Vagina (tissue), 2 donors: Measurements from ENCODE around the gene KIAA0232. TPM values are rescaled to one million over a fixed set of nuclear protein-coding genes. Genes with fewer than 3 reads are reported as not detected.

Experiments
- DNase-seq, 2 donors: peaks; one replicate each; pipeline ENCODE4 v3.0.0-alpha.2; 2017; ENCODE audit errors: extremely low spot score in 2 of 2
- H3K27ac ChIP-seq: fragments of 200-600 bp; sonication (generic); one replicate; pipeline ENCODE4 v1.5.1; 2019
- H3K27me3 ChIP-seq: fragments of 200-600 bp; sonication (generic); one replicate; pipeline ENCODE4 v1.5.1; 2019
- H3K36me3 ChIP-seq, 2 donors: fragments of 200-600 bp; sonication (generic); one replicate each; pipeline ENCODE4 v1.5.1; 2017 to 2019
- H3K4me1 ChIP-seq: fragments of 200-600 bp; sonication (generic); one replicate; pipeline ENCODE4 v1.5.1; 2019
- H3K4me3 ChIP-seq, 2 donors: fragments of 200-600 bp; sonication (generic); 1 replicate in 1 of 2; 2 replicates in 1 of 2; pipeline ENCODE4 v1.5.1; 2016 to 2019
- H3K9me3 ChIP-seq: fragments of 200-600 bp; sonication (generic); one replicate; pipeline ENCODE4 v1.5.1; 2019
- POLR2A ChIP-seq, 2 donors: fragments of 450-650 bp; IDR thresholded peaks; one replicate each; pipeline ENCODE4 v1.6.1; 2017; ENCODE audit warnings: antibody characterized with exemption in 2 of 2, mild to moderate bottlenecking in 2 of 2, moderate library complexity in 2 of 2
- POLR2AphosphoS5 ChIP-seq, 2 donors: sonication (generic); formaldehyde crosslinking; IDR thresholded peaks; one replicate each; pipeline ENCODE4 v1.9.0; 2017; ENCODE audit warnings: antibody characterized with exemption in 2 of 2, mild to moderate bottlenecking in 2 of 2, low read depth in 1 of 2; ENCODE audit not compliant: insufficient read depth in 1 of 2
- intact Hi-C: fragments of 100-400 bp; cut with DNase I; formaldehyde crosslinking; loops from one replicate; pipeline ENCODE4 v1.15.1; 2023
- total RNA-seq: library from RNA; depleted of rRNA; stranded (reverse); fragments of >200 nt; gene quantifications from one replicate; pipeline ENCODE4 v1.2.3, GENCODE V29; 2016
- TF ChIP-seq, protein P1 (sequence below), 3 experiments: fragments of 450-650 bp in 2 of 3; fragments of 200-600 bp in 1 of 3; sonication (generic) in 1 of 3; IDR thresholded peaks; one replicate each; pipeline ENCODE4 v1.5.1; 2017 to 2019; ENCODE audit warnings: antibody characterized with exemption in 3 of 3, mild to moderate bottlenecking in 2 of 3, moderate library complexity in 2 of 3

Gene KIAA0232
- total RNA-seq, 1 donor from 2014 or later: 29.0 TPM

DNA sequence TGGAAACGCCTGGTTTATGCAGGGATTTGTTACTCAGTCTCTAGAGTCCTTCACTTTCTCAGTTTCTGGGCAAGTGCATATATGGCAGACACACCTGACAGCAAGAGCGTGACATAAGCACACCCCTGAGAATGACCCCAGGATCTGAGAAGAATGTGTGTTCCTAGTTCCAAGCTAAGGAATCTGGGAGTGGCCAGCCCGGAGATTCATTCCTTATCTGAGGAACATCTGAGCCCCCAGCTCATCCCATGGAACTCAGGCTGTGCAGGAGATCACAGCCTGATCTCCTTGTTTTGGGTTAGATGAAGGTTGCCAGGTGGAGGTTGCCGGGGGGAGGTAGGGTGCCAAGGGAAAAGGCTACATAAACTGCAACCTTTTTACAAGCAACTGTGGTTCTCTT is 23.8 kb upstream of the KIAA0232 start:
- Histone ChIP-seq H3K27ac (no peak overlapping the region), H3K4me3 (no peak overlapping the region), H3K4me1 (no peaks in the 10 kb centered on the region), H3K27me3 (no peaks in the 10 kb centered on the region), H3K9me3 (no peaks in the 10 kb centered on the region), H3K36me3 (no peaks in the 10 kb centered on the region)
- DNase-seq: no peak
- intact Hi-C loops: no loop called here
- no peak for TF ChIP-seq POLR2AphosphoS5 (IDR thresholded peaks at IDR 0.05; ENCODE audit: insufficient read depth in 1 of 2, low read depth in 1 of 2)
- TF ChIP-seq, protein P1, sequence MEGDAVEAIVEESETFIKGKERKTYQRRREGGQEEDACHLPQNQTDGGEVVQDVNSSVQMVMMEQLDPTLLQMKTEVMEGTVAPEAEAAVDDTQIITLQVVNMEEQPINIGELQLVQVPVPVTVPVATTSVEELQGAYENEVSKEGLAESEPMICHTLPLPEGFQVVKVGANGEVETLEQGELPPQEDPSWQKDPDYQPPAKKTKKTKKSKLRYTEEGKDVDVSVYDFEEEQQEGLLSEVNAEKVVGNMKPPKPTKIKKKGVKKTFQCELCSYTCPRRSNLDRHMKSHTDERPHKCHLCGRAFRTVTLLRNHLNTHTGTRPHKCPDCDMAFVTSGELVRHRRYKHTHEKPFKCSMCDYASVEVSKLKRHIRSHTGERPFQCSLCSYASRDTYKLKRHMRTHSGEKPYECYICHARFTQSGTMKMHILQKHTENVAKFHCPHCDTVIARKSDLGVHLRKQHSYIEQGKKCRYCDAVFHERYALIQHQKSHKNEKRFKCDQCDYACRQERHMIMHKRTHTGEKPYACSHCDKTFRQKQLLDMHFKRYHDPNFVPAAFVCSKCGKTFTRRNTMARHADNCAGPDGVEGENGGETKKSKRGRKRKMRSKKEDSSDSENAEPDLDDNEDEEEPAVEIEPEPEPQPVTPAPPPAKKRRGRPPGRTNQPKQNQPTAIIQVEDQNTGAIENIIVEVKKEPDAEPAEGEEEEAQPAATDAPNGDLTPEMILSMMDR (IDR thresholded peaks at IDR 0.05): no peak
- no peak for TF ChIP-seq POLR2A (IDR thresholded peaks at IDR 0.05)

DNA sequence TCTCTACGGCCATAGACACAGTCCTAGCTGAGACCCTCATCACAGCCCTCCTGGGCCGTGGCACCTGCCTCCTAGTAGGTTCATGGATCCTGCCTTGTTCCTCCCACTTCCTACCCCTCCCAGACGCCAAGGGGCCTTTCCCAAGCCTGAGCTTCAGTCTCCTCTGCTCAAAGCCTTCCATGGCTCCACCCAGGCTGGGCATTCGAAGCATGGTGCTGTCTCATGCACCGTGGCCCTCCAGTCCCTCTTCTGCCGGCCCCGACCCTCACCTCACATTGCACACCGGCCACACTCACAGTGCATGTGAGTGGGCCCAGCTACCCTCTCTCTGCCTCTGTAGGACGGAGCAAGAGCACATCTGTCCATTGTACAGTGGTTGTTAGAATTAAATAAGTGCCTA is 21.7 kb upstream of the KIAA0232 start:
- no peaks in the 10 kb centered on the region for H3K27me3 ChIP-seq
- no peaks in the 10 kb centered on the region for H3K9me3 ChIP-seq
- no peak for DNase-seq
- TF ChIP-seq POLR2A (IDR thresholded peaks at IDR 0.05): no peak
- TF ChIP-seq, protein P1 (IDR thresholded peaks at IDR 0.05): no peak
- no peak for TF ChIP-seq POLR2AphosphoS5 (IDR thresholded peaks at IDR 0.05; ENCODE audit: insufficient read depth in 1 of 2, low read depth in 1 of 2)
- intact Hi-C loops: no loop called here
- no peak overlapping the region for H3K4me3 ChIP-seq
- H3K4me1 ChIP-seq: no peaks in the 10 kb centered on the region
- H3K36me3 ChIP-seq: no peaks in the 10 kb centered on the region
- H3K27ac ChIP-seq: no peak overlapping the region

DNA sequence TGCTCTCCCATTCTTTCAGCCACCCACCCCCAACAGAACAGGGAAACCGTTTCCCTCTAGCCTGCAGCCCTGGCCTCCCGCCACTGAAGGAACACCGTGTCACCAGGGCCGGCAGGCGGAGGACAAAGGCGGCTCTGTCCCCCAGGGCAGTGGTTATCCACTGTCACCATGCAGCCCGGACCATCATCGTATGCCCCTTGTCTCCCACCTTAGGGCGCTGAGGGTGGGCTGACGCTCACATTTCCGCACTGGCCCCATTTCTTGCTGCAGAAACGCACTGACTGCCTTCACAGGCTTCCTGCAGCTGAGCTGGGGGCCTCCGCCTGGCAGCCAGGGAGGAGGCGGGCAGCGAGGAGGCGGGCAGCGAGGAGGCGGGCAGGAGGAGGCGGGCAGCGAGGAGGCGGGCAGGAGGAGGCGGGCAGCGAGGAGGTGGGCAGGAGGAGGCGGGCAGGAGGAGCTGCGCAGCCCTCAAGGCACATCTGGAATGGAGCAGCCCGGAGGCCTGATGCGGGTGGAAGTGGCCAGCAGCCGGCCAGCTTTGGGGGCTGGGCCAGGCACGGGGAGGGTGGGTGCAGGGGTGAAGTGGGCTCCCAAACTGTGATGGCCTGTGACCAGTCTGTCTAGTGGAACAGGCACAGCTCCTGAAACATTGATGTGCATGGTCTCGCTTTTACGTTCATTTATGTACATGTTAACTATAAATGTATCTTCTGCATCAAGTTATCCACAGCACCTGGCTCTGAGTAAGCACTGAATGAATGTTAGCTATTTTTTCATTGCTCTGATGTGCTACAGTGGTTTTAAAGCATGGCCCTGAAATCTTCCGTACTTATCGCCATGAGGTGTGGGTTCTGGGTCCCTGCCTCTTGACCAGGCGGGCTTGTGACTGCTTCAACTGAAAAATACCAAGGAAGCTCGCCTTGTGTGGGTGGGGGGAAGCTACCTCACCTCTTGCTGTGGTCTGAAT is 20.6 kb upstream of the KIAA0232 start:
- Histone ChIP-seq H3K27ac (no peak overlapping the region), H3K9me3 (no peaks in the 10 kb centered on the region), H3K27me3 (no peaks in the 10 kb centered on the region), H3K36me3 (no peaks in the 10 kb centered on the region), H3K4me3 (no peak overlapping the region), H3K4me1 (no peaks in the 10 kb centered on the region)
- TF ChIP-seq, protein P1 (IDR thresholded peaks at IDR 0.05): no peak
- TF ChIP-seq POLR2A (IDR thresholded peaks at IDR 0.05) (no peak), POLR2AphosphoS5 (IDR thresholded peaks at IDR 0.05; ENCODE audit: insufficient read depth in 1 of 2, low read depth in 1 of 2) (no peak)
- no peak for DNase-seq
- intact Hi-C loops: no loop called here

DNA sequence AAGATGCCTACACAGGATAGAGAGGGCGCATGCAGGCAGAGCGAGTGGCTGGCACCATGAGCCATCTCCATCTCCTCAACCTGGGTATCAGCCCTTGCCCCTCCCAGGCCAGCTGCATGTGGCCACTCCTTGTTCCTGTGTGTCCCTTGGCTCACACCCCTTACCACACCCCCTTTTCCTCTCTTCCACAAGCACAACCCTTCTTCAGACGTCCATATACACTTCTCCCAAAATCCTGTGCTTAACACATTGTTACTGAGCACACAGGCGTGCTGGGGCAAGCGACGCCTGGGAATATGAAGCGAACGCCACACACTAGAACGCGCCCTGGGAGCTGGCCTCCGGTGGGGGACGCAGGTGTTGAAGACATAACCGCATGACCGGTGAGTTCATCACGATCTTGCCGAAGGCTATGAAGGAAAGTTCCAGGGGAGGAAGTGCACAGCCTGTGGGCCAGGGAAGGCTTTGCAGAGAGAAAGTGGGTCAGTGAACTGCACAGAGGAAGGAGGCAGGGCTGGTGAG is 19.1 kb upstream of the KIAA0232 start:
- no peaks in the 10 kb centered on the region for H3K36me3 ChIP-seq
- TF ChIP-seq, protein P1 (IDR thresholded peaks at IDR 0.05): no peak
- peak; percentile 48 to 67 for TF ChIP-seq POLR2AphosphoS5 (IDR thresholded peaks at IDR 0.05; ENCODE audit: insufficient read depth in 1 of 2, low read depth in 1 of 2)
- H3K27me3 ChIP-seq: no peaks in the 10 kb centered on the region
- H3K4me3 ChIP-seq: no peak overlapping the region
- no peaks in the 10 kb centered on the region for H3K9me3 ChIP-seq
- intact Hi-C loops: no loop called here
- no peak for DNase-seq
- no peak overlapping the region for H3K27ac ChIP-seq
- peaks cover 7% of the 10 kb centered on the region for H3K4me1 ChIP-seq
